HG02840 (cell line): ENCODE measurements around the gene RNF103.

Experiments
- ATAC-seq: cut with Tn5 transposase; IDR thresholded peaks from one replicate; pipeline ENCODE4 v1.9.1; 2021; ENCODE audit warnings: mild to moderate bottlenecking, moderate library complexity, moderate number of reproducible peaks; ENCODE audit not compliant: unreplicated experiment, low FRiP score

Gene RNF103

DNA sequence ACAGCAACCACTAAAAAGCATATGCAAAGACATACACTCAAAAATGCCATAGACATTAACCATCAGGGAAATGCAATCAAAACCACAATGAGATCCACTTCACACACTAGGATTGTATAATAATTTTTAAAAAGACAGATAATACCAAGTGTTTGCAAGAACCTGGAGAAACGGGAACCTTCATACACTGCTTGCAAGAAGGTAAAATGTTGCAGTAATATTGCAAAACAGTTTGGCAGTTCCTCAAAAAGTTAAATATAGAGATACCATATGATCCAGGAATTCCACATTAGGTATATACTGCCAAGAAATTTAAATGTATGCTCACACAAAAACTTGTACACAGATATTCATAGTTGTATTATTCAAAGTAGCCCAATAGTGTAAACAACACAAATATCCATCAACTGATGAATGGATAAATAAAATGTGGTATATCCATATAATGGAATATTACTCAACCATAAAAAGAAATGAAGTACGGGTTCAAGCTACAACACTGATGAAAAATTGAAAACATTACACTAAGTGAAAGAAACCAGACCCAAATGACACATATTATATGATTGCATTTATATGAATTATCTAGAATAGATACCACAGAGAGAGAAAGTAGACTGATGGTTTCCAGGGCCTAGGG is 45.7 kb downstream of the RNF103 start:
- no peak for ATAC-seq

GRCh38 chr2:86570059-86570458 is 53.6 kb downstream of the RNF103 start:
- ATAC-seq = no peak

GRCh38 chr2:86566821-86567190 is 56.9 kb downstream of the RNF103 start:
- ATAC-seq = no peak

DNA sequence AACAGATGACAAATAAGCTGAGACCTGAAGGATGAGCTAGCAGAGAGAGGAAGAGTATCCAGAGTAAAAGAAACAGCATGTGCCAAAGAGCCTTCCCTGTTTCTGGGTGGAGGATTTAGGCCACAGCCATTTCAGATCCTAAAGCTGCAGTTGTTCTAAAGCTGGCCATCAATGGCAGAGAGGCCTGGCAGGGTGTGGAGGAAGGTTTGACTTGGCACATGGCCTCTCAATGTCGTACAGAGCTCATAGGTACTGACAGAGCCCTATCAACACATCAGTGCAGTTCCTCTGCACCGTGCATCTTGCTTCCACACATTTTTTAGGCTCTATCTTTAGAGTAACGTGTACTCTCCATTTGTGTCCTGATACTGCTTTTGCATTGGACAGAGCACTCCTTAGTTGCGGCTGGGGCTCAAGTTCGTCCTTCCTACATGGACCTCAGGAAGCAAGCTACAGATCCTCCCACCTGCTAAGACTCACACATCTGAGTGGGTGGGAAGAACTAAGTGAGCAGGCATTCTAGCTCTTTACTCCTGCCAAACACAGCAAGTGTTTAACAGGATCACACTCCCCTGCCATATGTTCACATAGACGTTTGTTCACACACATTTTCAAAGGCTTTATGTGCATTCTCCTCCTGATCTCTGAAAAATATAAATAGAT is 57.4 kb downstream of the RNF103 start:
- no peak for ATAC-seq

DNA sequence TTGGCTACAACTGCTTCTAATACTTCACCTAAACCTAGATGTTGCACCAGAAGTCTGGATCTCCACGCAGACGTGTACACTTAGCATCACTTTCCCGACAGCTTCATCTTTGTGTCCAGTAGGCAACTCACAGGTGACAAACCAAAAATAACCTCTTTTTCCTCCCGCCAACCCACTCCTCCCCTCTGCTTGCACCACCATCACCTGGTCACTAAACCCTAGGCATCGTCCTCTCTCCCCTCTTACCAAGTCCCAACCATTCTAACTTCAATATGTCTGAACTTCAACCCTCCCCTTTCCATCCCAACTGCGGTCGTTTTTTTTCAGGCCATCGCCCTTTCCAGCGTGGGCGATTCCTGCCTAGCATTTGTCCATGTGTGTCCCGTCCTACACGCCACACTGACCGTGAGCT is 60.0 kb downstream of the RNF103 start:
- no peak for ATAC-seq

DNA sequence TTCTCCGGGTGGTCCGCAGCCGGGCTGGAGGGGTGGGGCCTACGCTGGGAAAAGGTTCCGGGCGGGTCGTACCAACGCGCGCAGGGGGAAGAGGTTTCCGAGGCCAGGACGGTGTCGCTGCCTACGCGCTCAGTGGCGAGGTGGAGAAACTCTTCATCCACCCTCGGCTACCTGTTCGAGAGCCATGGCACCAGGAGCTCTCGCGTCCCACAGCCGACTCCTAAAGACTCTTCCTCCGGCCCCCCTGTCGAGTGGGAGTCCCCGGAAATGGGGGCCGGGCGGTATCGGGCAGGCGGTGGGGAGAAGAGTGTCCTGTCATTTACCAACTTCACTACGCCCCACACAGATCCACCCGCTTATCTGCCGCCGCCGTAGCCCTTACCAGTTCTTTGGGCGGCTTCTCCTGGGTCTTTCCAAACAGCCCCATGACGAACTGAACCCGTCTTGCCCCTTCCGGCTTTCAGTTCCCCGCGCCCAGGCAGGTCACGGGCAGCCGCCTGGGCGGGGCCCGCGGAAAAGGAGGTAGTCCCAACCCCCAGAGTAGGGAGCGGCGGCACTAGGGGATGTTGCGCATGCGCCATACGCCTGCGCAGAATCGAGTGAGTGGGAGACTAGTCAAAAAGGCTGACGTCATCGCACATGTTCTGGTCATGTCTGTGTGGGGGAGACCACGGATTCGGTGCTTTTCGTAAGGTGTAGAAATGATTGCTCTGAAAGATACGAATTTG is 60.6 kb downstream of the RNF103 start, which contains the start of gene CHMP3:
CHMP3 (minus strand) TSS at position 522 of the 728 bp plus-strand sequence; CDS start at position 427, 95 bp downstream.
- ATAC-seq = peak; percentile 92

DNA sequence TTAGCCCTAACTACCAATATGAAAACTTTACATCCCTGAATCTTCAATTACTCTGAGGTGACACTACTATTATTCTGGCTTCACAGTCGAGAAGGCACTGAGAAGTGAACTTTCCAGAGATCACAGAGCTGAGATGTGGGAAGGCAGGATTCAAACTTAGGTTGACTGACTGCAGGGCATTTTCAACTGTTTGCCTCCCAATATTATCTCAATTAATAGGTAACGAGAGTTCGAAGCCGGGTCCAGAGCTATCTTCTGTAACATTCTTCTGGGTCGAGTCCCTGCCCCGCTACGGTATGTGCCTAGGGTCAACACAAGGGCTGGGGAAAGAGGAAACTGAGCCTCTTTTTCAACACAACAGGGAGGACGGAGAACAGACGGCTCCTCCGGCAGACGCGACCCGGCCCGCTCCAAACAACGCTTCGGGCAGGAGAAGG is 61.2 kb downstream of the RNF103 start:
- no peak for ATAC-seq

DNA sequence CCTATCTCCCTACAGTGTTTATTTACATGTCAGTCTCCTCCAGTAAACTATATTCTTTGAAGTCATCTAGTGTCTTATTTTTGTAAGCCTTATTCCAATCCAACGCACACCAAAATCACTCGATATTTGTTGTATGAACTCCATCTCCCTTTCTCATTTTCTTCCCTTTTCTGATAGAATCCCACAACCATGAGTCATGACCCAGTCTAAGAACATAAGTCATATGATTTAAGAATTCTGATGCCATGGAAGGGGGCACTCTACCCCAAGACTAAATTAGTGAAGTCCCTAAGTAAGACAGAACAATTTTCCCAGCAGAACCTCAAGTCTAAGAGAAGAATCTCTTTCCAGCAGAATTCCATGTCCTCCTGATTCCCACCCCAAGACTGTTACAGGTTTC is 65.8 kb downstream of the RNF103 start:
- ATAC-seq = no peak

DNA sequence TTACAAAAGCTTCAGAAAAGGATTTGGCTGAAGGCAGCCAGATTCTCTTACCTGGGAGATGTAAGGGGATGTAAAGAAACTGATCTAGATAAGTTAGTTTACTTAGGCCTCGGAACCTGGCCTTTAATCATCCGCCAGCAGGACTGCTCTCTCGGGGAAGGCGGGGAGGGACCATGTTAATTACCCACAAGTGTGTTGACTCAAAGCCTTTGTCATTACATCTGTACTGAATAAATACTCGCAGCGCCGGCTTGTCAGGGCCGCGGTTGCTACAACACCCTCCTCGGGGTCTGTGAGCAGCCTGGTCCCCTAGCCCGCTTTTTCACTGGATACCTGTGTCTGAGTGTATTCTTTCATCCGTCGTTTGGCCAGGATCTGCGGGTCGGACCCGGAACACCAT is 67.2 kb downstream of the RNF103 start:
- no peak for ATAC-seq
